22Rv1 (cell line): ENCODE data around the gene CABLES2.

Source experiments
- CTCF ChIP-seq: fragments of 450-650 bp; IDR thresholded peaks from 2 replicates; pipeline ENCODE4 v1.5.1; 2017; ENCODE audit warnings: mild to moderate bottlenecking
- ZFX ChIP-seq: fragments of 450-650 bp; IDR thresholded peaks from 2 replicates; pipeline ENCODE4 v1.6.1; 2017; ENCODE audit warnings: antibody characterized with exemption, borderline replicate concordance

GRCh38 chr20:62395311-62396242 is 11.5 kb downstream of the CABLES2 start:
- TF ChIP-seq CTCF: no peak
- TF ChIP-seq ZFX: no peak
